Measurements from ENCODE around the gene TBL1Y. TPM values are rescaled to one million over a fixed set of nuclear protein-coding genes. Genes with fewer than 3 reads are reported as not detected.

Gene TBL1Y
- total and polyA plus RNA-seq, 7 experiments from 2014 or later = not detected

GRCh38 chrY:7099742-7100141, 189.2 kb downstream of the TBL1Y start:
- no peaks in the 10 kb centered on the region for H3K9me3 ChIP-seq (ENCODE audit: control insufficient read depth in 2 of 3, low read length in 3 of 3)
- H3K27ac ChIP-seq (ENCODE audit: low read depth, low read length) = no peak overlapping the region
- H3K4me1 Mint-ChIP-seq = peaks cover 0 to 36% (median 2%) of the 10 kb centered on the region in 7 donors
- H3K4me3 ChIP-seq (ENCODE audit: low read length) = no peak overlapping the region
- H3K27ac Mint-ChIP-seq = no peak overlapping the region
- no peak for DNase-seq
- no peaks in the 10 kb centered on the region for H3K9me3 Mint-ChIP-seq
- H3K4me3 Mint-ChIP-seq = no peak overlapping the region
- CTCF ChIA-PET = interaction anchor here (0.6 kb wide), 1 partner anchor 176 kb away, joined by 3 read pairs; no protein-coding TSS in a partner anchor
- H3K27me3 ChIP-seq (ENCODE audit: control insufficient read depth in 2 of 2, insufficient read depth in 2 of 2, low read length in 2 of 2) = no peaks in the 10 kb centered on the region
- H3K27me3 Mint-ChIP-seq = peaks cover 0 to 8% (median 0%) of the 10 kb centered on the region in 5 donors
- intact Hi-C loops (cut with micrococcal nuclease) = loop anchor here (1.0 to 10.0 kb wide), 2 partner anchors 175 to 184 kb away; no protein-coding TSS in a partner anchor
- POLR2A ChIA-PET = no interaction called here
- H3K36me3 ChIP-seq (ENCODE audit: control insufficient read depth in 2 of 3, insufficient read depth in 3 of 3, low read length in 3 of 3) = no peaks in the 10 kb centered on the region
- peaks cover 0 to 3% (median 0%) of the 10 kb centered on the region in 5 donors for H3K36me3 Mint-ChIP-seq
- no peak for ATAC-seq
- peaks cover 0 to 18% of the 10 kb centered on the region in 2 donors for H3K4me1 ChIP-seq (ENCODE audit: control insufficient read depth in 2 of 2, insufficient read depth in 2 of 2, low read length in 2 of 2)

GRCh38 chrY:7102680-7103079, 192.2 kb downstream of the TBL1Y start:
- H3K9me3 ChIP-seq (ENCODE audit: control insufficient read depth in 2 of 3, low read length in 3 of 3) = no peaks in the 10 kb centered on the region
- ChIA-PET POLR2A (no interaction called here), CTCF (no interaction called here)
- H3K4me3 ChIP-seq (ENCODE audit: low read length) = no peak overlapping the region
- Mint-ChIP-seq H3K27ac (no peak overlapping the region), H3K27me3 (peaks cover 0 to 2% (median 0%) of the 10 kb centered on the region in 5 donors), H3K9me3 (no peaks in the 10 kb centered on the region), H3K36me3 (peaks cover 0 to 7% (median 0%) of the 10 kb centered on the region in 5 donors), H3K4me1 (peaks cover 0 to 52% (median 2%) of the 10 kb centered on the region in 7 donors), H3K4me3 (no peak overlapping the region)
- intact Hi-C loops (cut with micrococcal nuclease) = loop anchor here in 1 of 2 donors (10.0 kb wide), 1 partner anchor 172 kb away; no protein-coding TSS in a partner anchor
- H3K36me3 ChIP-seq (ENCODE audit: control insufficient read depth in 2 of 3, insufficient read depth in 3 of 3, low read length in 3 of 3) = no peaks in the 10 kb centered on the region
- peaks cover 0 to 18% of the 10 kb centered on the region in 2 donors for H3K4me1 ChIP-seq (ENCODE audit: control insufficient read depth in 2 of 2, insufficient read depth in 2 of 2, low read length in 2 of 2)
- H3K27me3 ChIP-seq (ENCODE audit: control insufficient read depth in 2 of 2, insufficient read depth in 2 of 2, low read length in 2 of 2) = no peaks in the 10 kb centered on the region
- ATAC-seq (no peak), DNase-seq (no peak)
- H3K27ac ChIP-seq (ENCODE audit: low read depth, low read length) = no peak overlapping the region

- Mint-ChIP-seq H3K27ac (peak overlapping the region in 1 of 9 donors; percentile 55), H3K4me1 (peaks cover 0 to 47% (median 3%) of the 10 kb centered on the region in 7 donors), H3K27me3 (no peaks in the 10 kb centered on the region), H3K4me3 (no peak overlapping the region), H3K9me3 (peaks cover 0 to 1% (median 0%) of the 10 kb centered on the region in 11 donors), H3K36me3 (peaks cover 0 to 7% (median 0%) of the 10 kb centered on the region in 5 donors)
- Histone ChIP-seq H3K9me3 (ENCODE audit: control insufficient read depth in 2 of 3, low read length in 3 of 3) (no peaks in the 10 kb centered on the region), H3K4me3 (ENCODE audit: low read length) (no peak overlapping the region), H3K27ac (ENCODE audit: low read depth, low read length) (no peak overlapping the region), H3K27me3 (ENCODE audit: control insufficient read depth in 2 of 2, insufficient read depth in 2 of 2, low read length in 2 of 2) (no peaks in the 10 kb centered on the region), H3K36me3 (ENCODE audit: control insufficient read depth in 2 of 3, insufficient read depth in 3 of 3, low read length in 3 of 3) (no peaks in the 10 kb centered on the region), H3K4me1 (ENCODE audit: control insufficient read depth in 2 of 2, insufficient read depth in 2 of 2, low read length in 2 of 2) (peaks cover 0 to 4% of the 10 kb centered on the region in 2 donors)
- no peak for DNase-seq
- ChIA-PET CTCF (no interaction called here), POLR2A (no interaction called here)
- intact Hi-C loops (cut with micrococcal nuclease) = loop anchor here in 1 of 2 donors (10.0 kb wide), 1 partner anchor 168 kb away; no protein-coding TSS in a partner anchor
- no peak for ATAC-seq
Measured at GRCh38 chrY:7107179-7107578, 196.7 kb downstream of the TBL1Y start.

GRCh38 chrY:7110086-7110485, 199.6 kb downstream of the TBL1Y start:
- intact Hi-C loops (cut with micrococcal nuclease) = no loop called here
- Mint-ChIP-seq H3K4me3 (peak overlapping the region in 1 of 10 donors; percentile 15), H3K27me3 (no peaks in the 10 kb centered on the region), H3K9me3 (peaks cover 0 to 1% (median 0%) of the 10 kb centered on the region in 11 donors), H3K4me1 (peaks cover 0 to 35% (median 0%) of the 10 kb centered on the region in 7 donors), H3K36me3 (peaks cover 0 to 6% (median 0%) of the 10 kb centered on the region in 5 donors), H3K27ac (peak overlapping the region in 1 of 9 donors; percentile 25)
- H3K9me3 ChIP-seq (ENCODE audit: control insufficient read depth in 2 of 3, low read length in 3 of 3) = no peaks in the 10 kb centered on the region
- no peaks in the 10 kb centered on the region for H3K4me1 ChIP-seq (ENCODE audit: control insufficient read depth in 2 of 2, insufficient read depth in 2 of 2, low read length in 2 of 2)
- CTCF ChIA-PET = no interaction called here
- no peak overlapping the region for H3K4me3 ChIP-seq (ENCODE audit: low read length)
- no peaks in the 10 kb centered on the region for H3K36me3 ChIP-seq (ENCODE audit: control insufficient read depth in 2 of 3, insufficient read depth in 3 of 3, low read length in 3 of 3)
- DNase-seq = no peak
- no peak for ATAC-seq
- H3K27me3 ChIP-seq (ENCODE audit: control insufficient read depth in 2 of 2, insufficient read depth in 2 of 2, low read length in 2 of 2) = no peaks in the 10 kb centered on the region
- H3K27ac ChIP-seq (ENCODE audit: low read depth, low read length) = no peak overlapping the region
- POLR2A ChIA-PET = no interaction called here

GRCh38 chrY:7115871-7116270, 205.4 kb downstream of the TBL1Y start:
- POLR2A ChIA-PET = no interaction called here
- H3K4me1 Mint-ChIP-seq = peaks cover 0 to 9% (median 0%) of the 10 kb centered on the region in 7 donors

GRCh38 chrY:7122202-7122601, 211.7 kb downstream of the TBL1Y start:
- Histone ChIP-seq H3K4me3 (ENCODE audit: low read length) (no peak overlapping the region), H3K4me1 (ENCODE audit: control insufficient read depth in 2 of 2, insufficient read depth in 2 of 2, low read length in 2 of 2) (no peaks in the 10 kb centered on the region), H3K9me3 (ENCODE audit: control insufficient read depth in 2 of 3, low read length in 3 of 3) (no peaks in the 10 kb centered on the region), H3K27me3 (ENCODE audit: control insufficient read depth in 2 of 2, insufficient read depth in 2 of 2, low read length in 2 of 2) (no peaks in the 10 kb centered on the region), H3K36me3 (ENCODE audit: control insufficient read depth in 2 of 3, insufficient read depth in 3 of 3, low read length in 3 of 3) (no peaks in the 10 kb centered on the region), H3K27ac (ENCODE audit: low read depth, low read length) (no peak overlapping the region)
- H3K27me3 Mint-ChIP-seq = peaks cover 0 to 4% (median 0%) of the 10 kb centered on the region in 5 donors
- POLR2A ChIA-PET = no interaction called here
- no peak overlapping the region for H3K27ac Mint-ChIP-seq
- intact Hi-C loops (cut with micrococcal nuclease) = no loop called here
- H3K4me3 Mint-ChIP-seq = no peak overlapping the region
- CTCF ChIA-PET = no interaction called here
- H3K4me1 Mint-ChIP-seq = peaks cover 0 to 6% (median 0%) of the 10 kb centered on the region in 7 donors
- DNase-seq (no peak), ATAC-seq (no peak)
- H3K9me3 Mint-ChIP-seq = no peaks in the 10 kb centered on the region
- no peaks in the 10 kb centered on the region for H3K36me3 Mint-ChIP-seq

More at GRCh38 chrY:7115871-7116270, 205.4 kb downstream of the TBL1Y start:
- Mint-ChIP-seq H3K27me3 (peaks cover 0 to 7% (median 0%) of the 10 kb centered on the region in 5 donors), H3K36me3 (peaks cover 0 to 2% (median 0%) of the 10 kb centered on the region in 5 donors), H3K9me3 (peaks cover 0 to 2% (median 0%) of the 10 kb centered on the region in 11 donors), H3K4me3 (no peak overlapping the region), H3K27ac (no peak overlapping the region)
- Histone ChIP-seq H3K4me1 (ENCODE audit: control insufficient read depth in 2 of 2, insufficient read depth in 2 of 2, low read length in 2 of 2) (no peaks in the 10 kb centered on the region), H3K9me3 (ENCODE audit: control insufficient read depth in 2 of 3, low read length in 3 of 3) (no peaks in the 10 kb centered on the region), H3K27ac (ENCODE audit: low read depth, low read length) (no peak overlapping the region), H3K36me3 (ENCODE audit: control insufficient read depth in 2 of 3, insufficient read depth in 3 of 3, low read length in 3 of 3) (no peaks in the 10 kb centered on the region), H3K27me3 (ENCODE audit: control insufficient read depth in 2 of 2, insufficient read depth in 2 of 2, low read length in 2 of 2) (no peaks in the 10 kb centered on the region), H3K4me3 (ENCODE audit: low read length) (no peak overlapping the region)
- CTCF ChIA-PET = no interaction called here
- intact Hi-C loops (cut with micrococcal nuclease) = no loop called here
- DNase-seq (no peak), ATAC-seq (no peak)
